Measurements from ENCODE around the gene MCU. TPM values are rescaled to one million over a fixed set of nuclear protein-coding genes. Genes with fewer than 3 reads are reported as not detected.

Gene MCU
- total RNA-seq, 1 donor from 2014 or later: 31.8 TPM

GRCh38 chr10:72906446-72906845 lies 214.5 kb downstream of the MCU start:
- H3K27ac ChIP-seq (ENCODE audit: low read depth, low read length): no peak overlapping the region
- no peak overlapping the region for H3K4me2 ChIP-seq (ENCODE audit: low read length)
- no peaks in the 10 kb centered on the region for H3K9me3 ChIP-seq (ENCODE audit: insufficient read depth, low read depth, low read length)
- Mint-ChIP-seq H3K4me3 (ENCODE audit: unreplicated experiment) (no peak overlapping the region), H3K4me1 (ENCODE audit: low read depth, unreplicated experiment) (peaks cover 4% of the 10 kb centered on the region), H3K36me3 (ENCODE audit: low read depth, unreplicated experiment) (no peaks in the 10 kb centered on the region), H3K9me3 (ENCODE audit: unreplicated experiment) (peaks cover 3% of the 10 kb centered on the region), H3K27ac (ENCODE audit: unreplicated experiment) (no peak overlapping the region), H3K27me3 (ENCODE audit: low read depth, unreplicated experiment) (no peaks in the 10 kb centered on the region)
- no peaks in the 10 kb centered on the region for H3K79me2 ChIP-seq (ENCODE audit: insufficient read depth, low read length)
- no peak for DNase-seq (ENCODE audit: low read depth)
- no peak overlapping the region for H3K4me3 ChIP-seq (ENCODE audit: insufficient read depth, low read depth, low read length)
- FAIRE-seq: no peak
- H3K4me1 ChIP-seq (ENCODE audit: insufficient read depth, low read length): no peaks in the 10 kb centered on the region
- no peaks in the 10 kb centered on the region for H3K27me3 ChIP-seq (ENCODE audit: insufficient read depth, low read length)
- no peak overlapping the region for H3K9ac ChIP-seq (ENCODE audit: low read length)
- H2AFZ ChIP-seq (ENCODE audit: low read depth, low read length): no peak overlapping the region
- no peaks in the 10 kb centered on the region for H3K36me3 ChIP-seq (ENCODE audit: insufficient read depth, low read length)
- H4K20me1 ChIP-seq (ENCODE audit: insufficient read depth, low read length): no peaks in the 10 kb centered on the region
- TF ChIP-seq EZH2 (IDR thresholded peaks at IDR 0.05; ENCODE audit: insufficient read depth, low read length) (no peak), CTCF (IDR thresholded peaks at IDR 0.05; ENCODE audit: insufficient read depth, low read depth, low read length) (no peak)

- Mint-ChIP-seq H3K9me3 (ENCODE audit: unreplicated experiment) (peaks cover 5% of the 10 kb centered on the region), H3K27me3 (ENCODE audit: low read depth, unreplicated experiment) (no peaks in the 10 kb centered on the region), H3K36me3 (ENCODE audit: low read depth, unreplicated experiment) (peaks cover 4% of the 10 kb centered on the region), H3K4me3 (ENCODE audit: unreplicated experiment) (no peak overlapping the region), H3K27ac (ENCODE audit: unreplicated experiment) (no peak overlapping the region), H3K4me1 (ENCODE audit: low read depth, unreplicated experiment) (peaks cover 8% of the 10 kb centered on the region)
- Histone ChIP-seq H3K27ac (ENCODE audit: low read depth, low read length) (no peak overlapping the region), H3K79me2 (ENCODE audit: insufficient read depth, low read length) (no peaks in the 10 kb centered on the region), H3K4me2 (ENCODE audit: low read length) (no peak overlapping the region), H3K9me3 (ENCODE audit: insufficient read depth, low read depth, low read length) (no peaks in the 10 kb centered on the region), H3K27me3 (ENCODE audit: insufficient read depth, low read length) (no peaks in the 10 kb centered on the region), H4K20me1 (ENCODE audit: insufficient read depth, low read length) (no peaks in the 10 kb centered on the region), H3K9ac (ENCODE audit: low read length) (no peak overlapping the region), H3K4me1 (ENCODE audit: insufficient read depth, low read length) (no peaks in the 10 kb centered on the region), H3K36me3 (ENCODE audit: insufficient read depth, low read length) (no peaks in the 10 kb centered on the region), H2AFZ (ENCODE audit: low read depth, low read length) (no peak overlapping the region), H3K4me3 (ENCODE audit: insufficient read depth, low read depth, low read length) (no peak overlapping the region)
- no peak for DNase-seq (ENCODE audit: low read depth)
- no peak for TF ChIP-seq CTCF (IDR thresholded peaks at IDR 0.05; ENCODE audit: insufficient read depth, low read depth, low read length)
- TF ChIP-seq EZH2 (IDR thresholded peaks at IDR 0.05; ENCODE audit: insufficient read depth, low read length): no peak
- FAIRE-seq: no peak
These were observed 218.8 kb downstream of the MCU start for GRCh38 chr10:72910705-72911104.

DNA sequence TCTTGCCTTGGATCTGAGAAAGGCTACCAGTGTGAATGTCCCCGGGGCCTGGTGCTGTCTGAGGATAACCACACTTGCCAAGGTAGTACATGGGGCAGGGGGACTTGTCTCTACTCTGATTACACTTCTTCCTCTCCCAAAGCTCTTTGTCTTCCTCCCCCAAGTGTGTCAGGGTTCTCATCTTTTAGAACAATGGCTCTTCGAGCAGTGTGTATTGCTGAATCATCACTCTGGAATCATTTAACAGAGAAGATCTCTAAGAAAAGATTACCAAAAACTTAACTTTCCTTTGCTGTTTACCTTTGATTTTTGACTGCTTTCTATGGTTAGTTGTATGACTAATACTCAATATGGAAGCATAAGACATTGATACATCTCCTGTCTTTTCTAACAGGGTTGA lies 219.8 kb downstream of the MCU start:
- Histone ChIP-seq H3K9me3 (ENCODE audit: insufficient read depth, low read depth, low read length) (no peaks in the 10 kb centered on the region), H3K79me2 (ENCODE audit: insufficient read depth, low read length) (no peaks in the 10 kb centered on the region), H3K27ac (ENCODE audit: low read depth, low read length) (no peak overlapping the region), H2AFZ (ENCODE audit: low read depth, low read length) (no peak overlapping the region), H3K9ac (ENCODE audit: low read length) (no peak overlapping the region), H3K4me3 (ENCODE audit: insufficient read depth, low read depth, low read length) (no peak overlapping the region), H3K27me3 (ENCODE audit: insufficient read depth, low read length) (no peaks in the 10 kb centered on the region), H3K4me1 (ENCODE audit: insufficient read depth, low read length) (no peaks in the 10 kb centered on the region), H3K4me2 (ENCODE audit: low read length) (no peak overlapping the region), H4K20me1 (ENCODE audit: insufficient read depth, low read length) (no peaks in the 10 kb centered on the region), H3K36me3 (ENCODE audit: insufficient read depth, low read length) (no peaks in the 10 kb centered on the region)
- no peak for DNase-seq (ENCODE audit: low read depth)
- Mint-ChIP-seq H3K9me3 (ENCODE audit: unreplicated experiment) (peaks cover 5% of the 10 kb centered on the region), H3K36me3 (ENCODE audit: low read depth, unreplicated experiment) (peaks cover 7% of the 10 kb centered on the region), H3K4me1 (ENCODE audit: low read depth, unreplicated experiment) (peaks cover 4% of the 10 kb centered on the region), H3K27me3 (ENCODE audit: low read depth, unreplicated experiment) (no peaks in the 10 kb centered on the region), H3K27ac (ENCODE audit: unreplicated experiment) (no peak overlapping the region), H3K4me3 (ENCODE audit: unreplicated experiment) (no peak overlapping the region)
- no peak for FAIRE-seq
- TF ChIP-seq CTCF (IDR thresholded peaks at IDR 0.05; ENCODE audit: insufficient read depth, low read depth, low read length) (no peak), EZH2 (IDR thresholded peaks at IDR 0.05; ENCODE audit: insufficient read depth, low read length) (no peak)
